MM.1S (cell line): Measurements from ENCODE around the gene ADD1.

Source experiments
- DNase-seq: peaks from one replicate; pipeline ENCODE4 v3.0.0-alpha.2; 2015
- H2AFZ ChIP-seq: fragments of 300-600 bp; sonication (generic); 2 replicates; pipeline ENCODE4 v1.6.0; 2016; ENCODE audit warnings: antibody characterized with exemption, low read length
- H3F3A ChIP-seq: fragments of 300-600 bp; sonication (generic); 2 replicates; pipeline ENCODE4 v1.6.1; 2016; ENCODE audit warnings: mild to moderate bottlenecking, antibody characterized with exemption, low read length, moderate library complexity, mixed read lengths; ENCODE audit not compliant: insufficient read depth
- H3K27ac ChIP-seq: fragments of 300-600 bp; sonication (generic); 2 replicates; pipeline ENCODE4 v1.5.1; 2016; ENCODE audit warnings: mild to moderate bottlenecking, low read length
- H3K27me3 ChIP-seq: fragments of 300-600 bp; sonication (generic); replicated peaks from 2 replicates; pipeline ENCODE4 v1.6.0; 2016; ENCODE audit warnings: low read length; ENCODE audit not compliant: insufficient read depth
- H3K36me3 ChIP-seq: fragments of 300-600 bp; sonication (generic); replicated peaks from 2 replicates; pipeline ENCODE4 v1.6.1; 2016; ENCODE audit warnings: mild to moderate bottlenecking, low read length, mixed read lengths; ENCODE audit not compliant: insufficient read depth
- H3K4me1 ChIP-seq: fragments of 300-600 bp; sonication (generic); 2 replicates; pipeline ENCODE4 v1.6.1; 2016; ENCODE audit warnings: low read length, mixed read lengths
- H3K4me2 ChIP-seq: fragments of 300-600 bp; sonication (generic); 2 replicates; pipeline ENCODE4 v1.6.0; 2016; ENCODE audit warnings: low read depth, low read length
- H3K4me3 ChIP-seq: fragments of 300-600 bp; sonication (generic); 2 replicates; pipeline ENCODE4 v1.5.1; 2016; ENCODE audit warnings: low read length, mixed read lengths
- H3K79me2 ChIP-seq: fragments of 300-600 bp; sonication (generic); 2 replicates; pipeline ENCODE4 v1.6.1; 2016; ENCODE audit warnings: mixed run types, low read length, mixed read lengths
- H3K9ac ChIP-seq: fragments of 300-600 bp; sonication (generic); 2 replicates; pipeline ENCODE4 v1.6.1; 2016; ENCODE audit warnings: low read length, mixed read lengths
- H3K9me2 ChIP-seq: fragments of 300-600 bp; sonication (generic); replicated peaks from 2 replicates; pipeline ENCODE4 v1.6.1; 2016; ENCODE audit warnings: mild to moderate bottlenecking, low read length, mixed read lengths; ENCODE audit not compliant: insufficient read depth
- H3K9me3 ChIP-seq: fragments of 300-600 bp; sonication (generic); replicated peaks from 2 replicates; pipeline ENCODE4 v1.6.1; 2016; ENCODE audit warnings: mild to moderate bottlenecking, low read length, mixed read lengths; ENCODE audit not compliant: insufficient read depth
- H4K20me1 ChIP-seq: fragments of 300-600 bp; sonication (generic); 2 replicates; pipeline ENCODE4 v1.6.1; 2016; ENCODE audit warnings: mild to moderate bottlenecking, low read length, moderate library complexity, mixed read lengths; ENCODE audit not compliant: insufficient read depth
- EZH2 ChIP-seq: fragments of 300-600 bp; sonication (generic); optimal IDR thresholded peaks from 2 replicates; pipeline ENCODE3; 2017; ENCODE audit warnings: low read depth, mild to moderate bottlenecking, antibody characterized with exemption, low read length, mixed read lengths
- EZH2phosphoT487 ChIP-seq: fragments of 300-600 bp; sonication (generic); IDR thresholded peaks from 2 replicates; pipeline ENCODE4 v1.6.1; 2018; ENCODE audit warnings: antibody characterized with exemption, low read length
- TF ChIP-seq, protein P1 (sequence below): fragments of 300-600 bp; sonication (generic); IDR thresholded peaks from 2 replicates; pipeline ENCODE4 v1.5.1; 2016; ENCODE audit warnings: antibody characterized with exemption, low read length, mixed read lengths

ADD1 gene

DNA sequence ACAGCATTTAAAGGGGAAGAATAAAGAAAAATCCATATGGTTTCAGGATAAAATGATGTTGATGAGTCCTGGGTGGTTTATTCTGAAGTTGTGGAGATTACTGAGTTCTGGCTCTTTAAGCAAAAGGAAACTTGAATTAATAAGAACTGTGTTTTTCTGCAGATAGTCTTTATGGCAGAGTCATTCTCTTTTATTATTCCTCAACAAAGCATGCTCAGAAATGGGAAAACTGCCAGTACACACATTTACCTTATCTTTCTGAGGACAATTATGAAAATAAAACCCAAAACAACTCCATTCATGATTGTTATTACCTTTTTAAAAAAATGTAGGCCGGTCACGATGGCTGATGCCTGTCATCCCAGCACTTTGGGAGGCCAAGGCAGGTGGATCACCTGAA, 58.5 kb downstream of the ADD1 start:
- Histone ChIP-seq H3K9me2 (no peaks in the 10 kb centered on the region), H3K4me1 (no peaks in the 10 kb centered on the region), H3K79me2 (no peaks in the 10 kb centered on the region), H3K27me3 (no peaks in the 10 kb centered on the region), H3K4me3 (no peak overlapping the region), H2AFZ (no peak overlapping the region), H3K36me3 (peaks cover 5% of the 10 kb centered on the region; the same call in 1 of the 2 replicates), H3K4me2 (no peak overlapping the region), H3K27ac (no peak overlapping the region), H3F3A (no peaks in the 10 kb centered on the region), H4K20me1 (no peaks in the 10 kb centered on the region), H3K9me3 (no peaks in the 10 kb centered on the region), H3K9ac (no peak overlapping the region)
- DNase-seq: no peak
- TF ChIP-seq, protein P1, sequence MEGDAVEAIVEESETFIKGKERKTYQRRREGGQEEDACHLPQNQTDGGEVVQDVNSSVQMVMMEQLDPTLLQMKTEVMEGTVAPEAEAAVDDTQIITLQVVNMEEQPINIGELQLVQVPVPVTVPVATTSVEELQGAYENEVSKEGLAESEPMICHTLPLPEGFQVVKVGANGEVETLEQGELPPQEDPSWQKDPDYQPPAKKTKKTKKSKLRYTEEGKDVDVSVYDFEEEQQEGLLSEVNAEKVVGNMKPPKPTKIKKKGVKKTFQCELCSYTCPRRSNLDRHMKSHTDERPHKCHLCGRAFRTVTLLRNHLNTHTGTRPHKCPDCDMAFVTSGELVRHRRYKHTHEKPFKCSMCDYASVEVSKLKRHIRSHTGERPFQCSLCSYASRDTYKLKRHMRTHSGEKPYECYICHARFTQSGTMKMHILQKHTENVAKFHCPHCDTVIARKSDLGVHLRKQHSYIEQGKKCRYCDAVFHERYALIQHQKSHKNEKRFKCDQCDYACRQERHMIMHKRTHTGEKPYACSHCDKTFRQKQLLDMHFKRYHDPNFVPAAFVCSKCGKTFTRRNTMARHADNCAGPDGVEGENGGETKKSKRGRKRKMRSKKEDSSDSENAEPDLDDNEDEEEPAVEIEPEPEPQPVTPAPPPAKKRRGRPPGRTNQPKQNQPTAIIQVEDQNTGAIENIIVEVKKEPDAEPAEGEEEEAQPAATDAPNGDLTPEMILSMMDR: no peak

DNA sequence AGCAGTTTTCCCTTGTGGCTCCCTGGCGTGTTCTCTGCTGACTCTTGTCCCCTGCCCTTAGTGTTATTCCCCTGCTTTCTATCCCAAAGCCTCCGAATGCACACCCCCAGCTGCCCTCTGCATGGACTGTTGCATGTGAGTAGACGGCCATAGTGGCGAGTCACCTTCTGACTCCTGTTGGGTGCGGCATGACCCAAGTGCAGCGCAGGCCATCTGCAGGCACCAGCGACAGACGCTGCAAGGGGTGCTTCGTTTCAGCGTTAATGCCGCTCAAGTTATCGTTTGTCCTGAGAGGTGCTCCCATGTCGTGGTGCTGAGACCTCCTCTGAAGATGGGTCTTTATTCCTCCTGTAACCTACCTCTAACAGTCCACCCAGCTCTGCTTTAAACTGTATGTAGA, 61.9 kb downstream of the ADD1 start:
- Histone ChIP-seq H3K9me3 (no peaks in the 10 kb centered on the region), H3K9me2 (no peaks in the 10 kb centered on the region), H3F3A (no peaks in the 10 kb centered on the region), H3K27ac (no peak overlapping the region), H3K4me2 (no peak overlapping the region), H3K4me3 (no peak overlapping the region), H3K79me2 (no peaks in the 10 kb centered on the region), H2AFZ (no peak overlapping the region), H3K27me3 (no peaks in the 10 kb centered on the region), H4K20me1 (no peaks in the 10 kb centered on the region), H3K36me3 (no peaks in the 10 kb centered on the region), H3K9ac (no peak overlapping the region), H3K4me1 (no peaks in the 10 kb centered on the region)
- no peak for DNase-seq
- TF ChIP-seq EZH2phosphoT487 (no peak), EZH2 (no peak)
- TF ChIP-seq, protein P1: no peak

DNA sequence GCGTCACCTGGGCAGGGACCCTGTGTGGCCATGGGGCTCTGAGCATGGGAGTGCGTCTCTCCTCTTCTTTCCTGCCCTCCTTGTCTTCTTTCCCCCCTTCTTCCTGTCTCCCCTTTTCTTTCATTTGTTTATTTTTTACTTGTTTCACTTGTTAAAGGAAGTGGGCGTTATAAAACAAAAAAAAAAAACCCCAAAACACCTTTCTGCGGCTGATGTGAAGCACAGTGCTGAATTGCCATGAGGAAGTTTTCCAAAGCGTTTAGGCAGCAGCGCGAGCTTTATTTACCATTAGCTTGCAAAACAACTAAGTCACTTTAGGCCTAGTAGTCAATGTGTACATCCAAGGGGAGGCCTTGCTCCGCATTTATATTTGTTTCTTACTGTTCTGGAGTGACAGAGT, 62.6 kb downstream of the ADD1 start:
- H3F3A ChIP-seq: no peaks in the 10 kb centered on the region
- H3K4me3 ChIP-seq: no peak overlapping the region
- no peaks in the 10 kb centered on the region for H3K27me3 ChIP-seq
- no peak for DNase-seq
- H3K9me3 ChIP-seq: no peaks in the 10 kb centered on the region
- no peak overlapping the region for H3K9ac ChIP-seq
- H3K9me2 ChIP-seq: no peaks in the 10 kb centered on the region
- H3K4me1 ChIP-seq: no peaks in the 10 kb centered on the region
- no peak overlapping the region for H3K27ac ChIP-seq
- no peak overlapping the region for H2AFZ ChIP-seq
- TF ChIP-seq EZH2 (no peak), EZH2phosphoT487 (no peak)
- TF ChIP-seq, protein P1: no peak
- no peaks in the 10 kb centered on the region for H3K79me2 ChIP-seq
- H4K20me1 ChIP-seq: no peaks in the 10 kb centered on the region
- no peaks in the 10 kb centered on the region for H3K36me3 ChIP-seq
- no peak overlapping the region for H3K4me2 ChIP-seq

DNA sequence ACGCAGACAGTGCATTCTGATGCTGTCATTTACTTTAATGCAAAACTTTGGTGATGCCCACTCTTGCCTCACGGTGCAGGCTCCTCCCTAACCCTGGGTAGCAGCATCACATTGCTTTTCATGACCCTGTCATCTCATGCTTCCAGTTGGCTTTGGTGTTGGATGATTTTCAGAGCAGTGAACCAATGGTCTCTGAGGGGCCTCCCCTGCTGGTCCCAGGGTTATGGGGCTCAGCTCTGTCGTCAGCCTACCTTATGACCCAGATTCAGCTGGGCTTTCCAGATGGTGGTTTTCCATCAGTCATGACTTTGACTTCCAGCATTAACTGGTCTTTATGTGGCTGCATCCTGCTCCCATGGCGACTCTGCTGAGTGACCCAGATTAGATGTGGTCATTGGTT, 63.6 kb downstream of the ADD1 start:
- no peaks in the 10 kb centered on the region for H3F3A ChIP-seq
- no peaks in the 10 kb centered on the region for H3K9me3 ChIP-seq
- no peak overlapping the region for H3K27ac ChIP-seq
- H3K9ac ChIP-seq: no peak overlapping the region
- no peaks in the 10 kb centered on the region for H3K27me3 ChIP-seq
- no peak overlapping the region for H3K4me3 ChIP-seq
- H2AFZ ChIP-seq: no peak overlapping the region
- H3K9me2 ChIP-seq: no peaks in the 10 kb centered on the region
- no peak for DNase-seq
- TF ChIP-seq EZH2 (no peak), EZH2phosphoT487 (no peak)
- TF ChIP-seq, protein P1: no peak
- no peaks in the 10 kb centered on the region for H3K4me1 ChIP-seq
- H3K79me2 ChIP-seq: no peaks in the 10 kb centered on the region
- H4K20me1 ChIP-seq: no peaks in the 10 kb centered on the region
- H3K4me2 ChIP-seq: no peak overlapping the region
- no peaks in the 10 kb centered on the region for H3K36me3 ChIP-seq
